GM12874 (cell line): ENCODE measurements around the gene KCNV2.

Experiments used
- CTCF ChIP-seq: IDR thresholded peaks from 2 replicates; pipeline ENCODE4 v1.5.1; 2011; ENCODE audit warnings: low read depth, mild to moderate bottlenecking, control low read depth, low read length, moderate library complexity; ENCODE audit not compliant: insufficient read depth

The KCNV2 gene

GRCh38 chr9:2717385-2717784 is at the start of gene KCNV2:
TSS of gene KCNV2 (plus strand) at chr9:2717510. CDS start at chr9:2717740, 230 bp downstream.
- TF ChIP-seq CTCF: no peak

GRCh38 chr9:2673161-2673560 is 44.1 kb upstream of the KCNV2 start:
- no peak for TF ChIP-seq CTCF

- no peak for TF ChIP-seq CTCF
Measured at GRCh38 chr9:2674141-2674824, 43.0 kb upstream of the KCNV2 start.

GRCh38 chr9:2675834-2676233 is 41.5 kb upstream of the KCNV2 start:
- TF ChIP-seq CTCF: no peak

- no peak for TF ChIP-seq CTCF
Measured at GRCh38 chr9:2676466-2676865, 40.8 kb upstream of the KCNV2 start.

GRCh38 chr9:2677915-2678889 is 39.1 kb upstream of the KCNV2 start:
- no peak for TF ChIP-seq CTCF

- TF ChIP-seq CTCF: no peak
Measured at GRCh38 chr9:2679011-2679410, 38.3 kb upstream of the KCNV2 start.
